Fibroblast of pulmonary artery (primary cell): ENCODE results near the gene BNIP2.
A peak's percentile ranks its signal among the peaks of the same experiment; 100 is the strongest.
"Not testable (repeated sequence)": the region's sequence is repeated elsewhere in the genome, so short reads cannot be mapped to it uniquely, and the experiment has no call there.

Experiments used
- DNase-seq: peaks from one replicate; pipeline ENCODE4 v3.0.0-alpha.2; 2010; ENCODE audit warnings: low read depth
- H3K4me3 ChIP-seq: replicated peaks from 2 replicates; pipeline ENCODE4 v1.5.1; 2011; ENCODE audit warnings: low read depth, mild to moderate bottlenecking, control low read depth, low read length, moderate library complexity
- CTCF ChIP-seq: IDR thresholded peaks from 2 replicates; pipeline ENCODE4 v1.5.1; 2011; ENCODE audit warnings: mild to moderate bottlenecking, control low read depth, low read length, inconsistent platforms; ENCODE audit errors: missing control alignments

Gene BNIP2

DNA sequence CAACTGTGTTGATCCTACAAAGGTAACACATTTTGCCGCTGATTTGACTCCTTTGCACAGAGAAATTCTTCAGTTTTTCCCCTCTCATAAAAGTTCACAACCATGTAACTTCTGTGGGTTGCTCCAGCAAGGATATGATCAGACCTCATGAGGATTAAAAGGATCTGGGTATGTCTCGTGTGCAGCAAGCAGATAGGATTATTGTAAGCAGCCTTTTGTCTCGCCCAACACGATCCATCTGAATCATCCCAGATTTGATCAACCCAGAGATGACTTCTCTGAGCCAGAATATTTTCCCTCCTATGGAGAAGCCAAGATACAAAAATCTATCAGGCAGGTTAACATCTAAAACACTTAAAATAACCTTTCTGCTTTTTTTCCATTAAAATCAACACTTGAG, 12.8 kb upstream of the BNIP2 start:
- TF ChIP-seq CTCF, result no peak
- DNase-seq, result no peak
- H3K4me3 ChIP-seq, result no peak overlapping the region

- DNase-seq, result peak; percentile 78
- no peak for TF ChIP-seq CTCF
- H3K4me3 ChIP-seq, result no peak overlapping the region
Observed at GRCh38 chr15:59699810-59700431, 10.8 kb upstream of the BNIP2 start.

DNA sequence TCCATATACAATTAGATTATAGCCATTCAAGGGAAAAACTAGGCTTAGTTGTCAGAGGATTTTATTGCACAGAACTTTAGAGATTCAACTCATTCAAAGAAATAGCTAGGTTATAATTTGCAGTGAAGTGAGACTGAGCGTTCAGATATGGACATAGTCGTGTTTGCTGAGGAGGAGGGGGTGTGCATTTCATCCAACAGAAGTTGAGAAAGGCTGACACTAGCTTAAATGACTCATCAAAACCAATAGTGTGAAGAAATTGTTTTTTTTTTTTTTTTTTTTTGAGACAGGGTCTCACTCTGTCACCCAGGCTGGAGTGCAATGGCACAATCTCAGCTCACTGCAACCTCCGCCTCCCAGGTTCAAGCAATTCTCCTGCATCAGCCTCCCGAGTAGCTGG, 8.9 kb upstream of the BNIP2 start:
- DNase-seq, H3K4me3 ChIP-seq: not testable (repeated sequence)

GRCh38 chr15:59696332-59696731, 7.2 kb upstream of the BNIP2 start:
- no peak for DNase-seq
- H3K4me3 ChIP-seq, result no peak overlapping the region
- no peak for TF ChIP-seq CTCF

DNA sequence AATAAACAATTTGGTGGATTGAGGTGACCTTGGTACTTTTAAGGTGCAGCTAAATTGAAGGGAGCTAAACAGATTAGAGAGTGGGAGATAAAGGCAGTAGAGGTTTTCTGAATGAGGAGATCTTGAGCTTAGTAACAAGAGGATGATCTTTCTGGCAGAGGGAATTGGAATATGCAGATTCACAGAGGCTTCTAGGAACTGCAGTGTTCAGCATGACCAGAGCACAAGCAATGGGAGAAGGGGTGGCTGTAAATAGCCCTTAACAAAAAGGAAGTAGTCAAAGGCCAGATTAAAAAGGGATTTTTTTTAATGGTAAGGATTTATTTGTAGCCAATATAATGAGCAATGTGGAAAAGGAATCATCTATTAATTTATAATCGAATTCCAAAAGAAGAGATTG, 5.7 kb upstream of the BNIP2 start:
- TF ChIP-seq CTCF, result no peak
- no peak for DNase-seq
- H3K4me3 ChIP-seq, result no peak overlapping the region

GRCh38 chr15:59691194-59691805, 2.2 kb upstream of the BNIP2 start:
- no peak overlapping the region for H3K4me3 ChIP-seq
- peak; percentile 69 for TF ChIP-seq CTCF
- peak; percentile 77 for DNase-seq

- peak; percentile 79 for DNase-seq
- TF ChIP-seq CTCF, result no peak
- peak overlapping the region; percentile 72 for H3K4me3 ChIP-seq
Observed at GRCh38 chr15:59689626-59690236, 611 bp upstream of the BNIP2 start.
